ENCODE data around the gene SERPINC1. TPM values are rescaled to one million over a fixed set of nuclear protein-coding genes. Genes with fewer than 3 reads are reported as not detected.

SERPINC1 gene
- total RNA-seq, 1 donor from 2014 or later, result not detected

DNA sequence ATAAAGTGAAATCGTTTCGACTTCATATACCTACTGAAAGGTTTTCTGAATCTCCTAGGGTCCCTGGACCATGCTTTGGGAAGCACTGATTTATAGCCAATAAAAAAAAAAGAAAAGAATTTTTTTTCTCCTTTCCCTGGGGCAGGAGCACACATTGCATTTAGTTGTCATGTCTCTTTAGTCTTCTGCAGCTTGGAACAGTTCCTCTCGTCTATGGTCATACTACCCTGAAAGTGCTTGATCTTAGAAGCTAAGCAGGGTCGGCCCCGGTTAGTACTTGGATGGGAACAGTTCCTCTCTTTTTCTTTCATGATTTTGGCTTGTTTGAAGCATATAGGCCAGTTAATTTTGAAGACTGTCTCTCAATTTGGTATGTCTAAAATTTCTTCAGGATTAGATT, 3.7 kb upstream of the SERPINC1 start:
- Mint-ChIP-seq H3K36me3 (peaks cover 3% of the 10 kb centered on the region), H3K4me3 (no peak overlapping the region), H3K27ac (no peak overlapping the region), H3K9me3 (peaks cover 1% of the 10 kb centered on the region), H3K27me3 (ENCODE audit: insufficient read depth, low read depth) (no peaks in the 10 kb centered on the region), H3K4me1 (no peaks in the 10 kb centered on the region)
- Histone ChIP-seq H2AFZ (replicated peaks) (no peak overlapping the region), H3K4me2 (no peak overlapping the region), H3K4me3 (no peak overlapping the region), H3K27me3 (no peaks in the 10 kb centered on the region), H3K27ac (no peak overlapping the region), H4K20me1 (ENCODE audit: low read depth) (no peaks in the 10 kb centered on the region), H3K36me3 (no peaks in the 10 kb centered on the region), H3K9me3 (ENCODE audit: low read depth) (no peaks in the 10 kb centered on the region), H3K79me2 (ENCODE audit: low read depth) (no peaks in the 10 kb centered on the region), H3K4me1 (no peaks in the 10 kb centered on the region), H3F3A (ENCODE audit: low read depth) (no peaks in the 10 kb centered on the region), H3K9ac (no peak overlapping the region)
- TF ChIP-seq EZH2phosphoT487 (IDR thresholded peaks at IDR 0.05) (no peak), EZH2 (IDR thresholded peaks at IDR 0.05) (no peak)
- TF ChIP-seq, protein P1, sequence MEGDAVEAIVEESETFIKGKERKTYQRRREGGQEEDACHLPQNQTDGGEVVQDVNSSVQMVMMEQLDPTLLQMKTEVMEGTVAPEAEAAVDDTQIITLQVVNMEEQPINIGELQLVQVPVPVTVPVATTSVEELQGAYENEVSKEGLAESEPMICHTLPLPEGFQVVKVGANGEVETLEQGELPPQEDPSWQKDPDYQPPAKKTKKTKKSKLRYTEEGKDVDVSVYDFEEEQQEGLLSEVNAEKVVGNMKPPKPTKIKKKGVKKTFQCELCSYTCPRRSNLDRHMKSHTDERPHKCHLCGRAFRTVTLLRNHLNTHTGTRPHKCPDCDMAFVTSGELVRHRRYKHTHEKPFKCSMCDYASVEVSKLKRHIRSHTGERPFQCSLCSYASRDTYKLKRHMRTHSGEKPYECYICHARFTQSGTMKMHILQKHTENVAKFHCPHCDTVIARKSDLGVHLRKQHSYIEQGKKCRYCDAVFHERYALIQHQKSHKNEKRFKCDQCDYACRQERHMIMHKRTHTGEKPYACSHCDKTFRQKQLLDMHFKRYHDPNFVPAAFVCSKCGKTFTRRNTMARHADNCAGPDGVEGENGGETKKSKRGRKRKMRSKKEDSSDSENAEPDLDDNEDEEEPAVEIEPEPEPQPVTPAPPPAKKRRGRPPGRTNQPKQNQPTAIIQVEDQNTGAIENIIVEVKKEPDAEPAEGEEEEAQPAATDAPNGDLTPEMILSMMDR (IDR thresholded peaks at IDR 0.05), result no peak
- DNase-seq (ENCODE audit: low spot score), result no peak

DNA sequence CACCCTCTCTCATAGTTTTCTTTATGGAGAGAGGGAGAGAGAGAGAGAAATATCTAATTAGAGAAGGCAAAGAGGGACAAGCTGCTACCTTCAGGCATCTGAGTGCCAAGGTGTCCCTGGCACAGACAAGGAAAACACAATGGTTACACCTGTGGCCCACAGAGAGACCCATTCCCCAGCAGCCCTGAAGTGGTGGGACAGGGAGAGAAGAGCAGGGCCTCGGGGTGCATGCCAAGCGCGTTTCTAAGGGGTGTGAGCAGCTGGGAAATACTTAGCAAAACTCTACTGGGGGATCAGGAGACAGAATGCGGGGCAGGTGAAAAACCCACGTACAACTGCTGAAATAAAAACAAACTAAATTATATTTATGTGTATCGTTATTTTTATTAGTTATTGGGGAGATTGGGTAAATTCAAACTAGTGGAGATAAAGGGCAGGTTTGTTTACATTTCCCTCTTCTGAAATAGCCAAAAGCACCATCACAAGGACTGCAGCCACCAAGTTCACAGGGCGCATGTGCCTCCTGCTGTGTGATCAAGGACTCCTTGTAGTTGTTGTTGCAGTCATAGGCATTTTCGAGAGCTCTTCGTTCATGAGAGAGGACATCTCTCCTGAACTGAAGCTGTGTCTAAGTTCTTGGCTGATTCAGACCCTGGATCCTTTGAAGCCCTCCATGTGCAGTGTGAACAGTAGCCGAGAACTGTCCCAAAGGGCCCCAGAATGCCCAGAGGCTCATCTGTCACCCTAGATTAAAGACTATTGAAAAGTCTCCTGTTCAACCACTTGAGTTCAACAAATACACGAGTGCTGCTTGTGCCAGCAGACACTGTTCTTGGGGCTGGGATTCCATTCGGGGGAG, 737 bp upstream of the SERPINC1 start:
- Histone ChIP-seq H3K9me3 (ENCODE audit: low read depth) (no peaks in the 10 kb centered on the region), H3K27me3 (no peaks in the 10 kb centered on the region), H3K4me1 (no peaks in the 10 kb centered on the region), H3K9ac (no peak overlapping the region), H3K36me3 (no peaks in the 10 kb centered on the region), H3F3A (ENCODE audit: low read depth) (no peaks in the 10 kb centered on the region), H3K27ac (no peak overlapping the region), H3K79me2 (ENCODE audit: low read depth) (no peaks in the 10 kb centered on the region), H4K20me1 (ENCODE audit: low read depth) (no peaks in the 10 kb centered on the region), H2AFZ (replicated peaks) (no peak overlapping the region), H3K4me2 (no peak overlapping the region), H3K4me3 (no peak overlapping the region)
- DNase-seq (ENCODE audit: low spot score), result no peak
- TF ChIP-seq, protein P1 (IDR thresholded peaks at IDR 0.05), result no peak
- TF ChIP-seq EZH2 (IDR thresholded peaks at IDR 0.05) (no peak), EZH2phosphoT487 (IDR thresholded peaks at IDR 0.05) (no peak)
- Mint-ChIP-seq H3K4me1 (no peaks in the 10 kb centered on the region), H3K36me3 (no peaks in the 10 kb centered on the region), H3K27me3 (ENCODE audit: insufficient read depth, low read depth) (no peaks in the 10 kb centered on the region), H3K27ac (no peak overlapping the region), H3K9me3 (peaks cover 4% of the 10 kb centered on the region), H3K4me3 (no peak overlapping the region)

DNA sequence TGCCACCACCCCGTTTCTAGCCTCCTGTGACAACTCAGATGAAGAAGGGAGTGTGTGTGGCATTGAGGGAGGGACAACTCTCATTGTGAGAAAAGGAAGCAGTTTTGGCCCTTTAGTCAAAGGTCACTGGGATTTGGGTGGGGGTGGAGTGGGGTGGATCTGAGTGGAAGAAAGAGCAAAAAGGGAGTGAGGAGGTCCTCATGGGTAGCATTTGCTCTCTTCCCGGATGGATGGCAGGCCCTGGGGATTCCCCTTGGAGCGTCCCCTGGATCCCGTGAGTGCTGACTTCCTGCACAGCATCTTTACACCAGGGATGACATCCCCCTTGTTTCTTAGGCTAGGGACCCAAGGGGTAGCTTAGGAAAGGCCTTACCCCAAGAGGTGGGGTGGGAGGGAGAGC, 460 bp downstream of the SERPINC1 start:
- H3K27me3 Mint-ChIP-seq (ENCODE audit: insufficient read depth, low read depth), result no peaks in the 10 kb centered on the region
- Histone ChIP-seq H3K79me2 (ENCODE audit: low read depth) (no peaks in the 10 kb centered on the region), H3K27ac (no peak overlapping the region), H3K9ac (no peak overlapping the region), H3K4me1 (no peaks in the 10 kb centered on the region), H3K9me3 (ENCODE audit: low read depth) (no peaks in the 10 kb centered on the region), H3K4me3 (no peak overlapping the region), H4K20me1 (ENCODE audit: low read depth) (no peaks in the 10 kb centered on the region), H2AFZ (replicated peaks) (no peak overlapping the region), H3K4me2 (no peak overlapping the region), H3K36me3 (no peaks in the 10 kb centered on the region), H3F3A (ENCODE audit: low read depth) (no peaks in the 10 kb centered on the region), H3K27me3 (no peaks in the 10 kb centered on the region)
- H3K4me3 Mint-ChIP-seq, result no peak overlapping the region
- H3K36me3 Mint-ChIP-seq, result no peaks in the 10 kb centered on the region
- H3K27ac Mint-ChIP-seq, result no peak overlapping the region
- TF ChIP-seq EZH2phosphoT487 (IDR thresholded peaks at IDR 0.05), result no peak
- TF ChIP-seq, protein P1 (IDR thresholded peaks at IDR 0.05), result no peak
- TF ChIP-seq EZH2 (IDR thresholded peaks at IDR 0.05), result no peak
- H3K9me3 Mint-ChIP-seq, result peaks cover 4% of the 10 kb centered on the region
- DNase-seq (ENCODE audit: low spot score), result no peak
- no peaks in the 10 kb centered on the region for H3K4me1 Mint-ChIP-seq
